Measurements from ENCODE around the gene MAMDC4. TPM values are rescaled to one million over a fixed set of nuclear protein-coding genes. Genes with fewer than 3 reads are reported as not detected.
A peak's percentile ranks its signal among the peaks of the same experiment; 100 is the strongest.

MAMDC4 gene
- total and polyA plus RNA-seq, 2 of the 13 experiments (the other 11 are each of a cell fraction or from before 2014, with no cell fraction given): 6.0 to 6.8 TPM

- peak overlapping the region; percentile 62 for H3K27ac ChIP-seq (ENCODE audit: extremely low read length, insufficient read depth, low read length)
- ATAC-seq: no peak
- TSS peak; percentile 80 for BruUV-seq (replicated peaks)
- H3K4me3 ChIP-seq (replicated peaks in 1 of 3; ENCODE audit: insufficient read depth in 1 of 3, low read depth in 2 of 3, low read length in 3 of 3): no peak overlapping the region
- FAIRE-seq: no peak
- peaks cover 41% of the 10 kb centered on the region for H3K4me1 ChIP-seq (ENCODE audit: insufficient read depth, low read length)
- intact Hi-C loops (cut with micrococcal nuclease; ENCODE audit: unreplicated experiment) (no loop called here), in situ Hi-C loops (cut with HindIII; ENCODE audit: extremely low pct_ligation_motif_present, low pct_unique_long_range_greater_than_20kb) (loop anchor here (10.0 kb wide), 1 partner anchor 194 kb away; the partner anchor contains the start of gene FUT7)
- no peaks in the 10 kb centered on the region for H4K20me1 ChIP-seq (ENCODE audit: insufficient read depth, low read length)
- no peaks in the 10 kb centered on the region for H3K27me3 ChIP-seq (ENCODE audit: control insufficient read depth in 1 of 2, insufficient read depth in 2 of 2, low read length in 2 of 2)
- no peaks in the 10 kb centered on the region for H3K9me3 ChIP-seq (ENCODE audit: low read length)
- WGBS (ENCODE audit: low lambda C conversion rate): 94% methylated on average over 18 of the region's 32 CpGs
- no peak overlapping the region for H3K9ac ChIP-seq (ENCODE audit: insufficient read depth, low read depth, low read length)
- DNase-seq (ENCODE audit: low spot score): no peak
- POLR2A ChIA-PET: interaction anchor here (1.5 kb wide), 1 partner anchor 46 kb away, joined by 3 read pairs; the partner anchor contains the start of gene TRAF2
- H3K79me2 ChIP-seq (ENCODE audit: insufficient read depth, low read length): no peaks in the 10 kb centered on the region
- H2AFZ ChIP-seq (ENCODE audit: low read length): no peak overlapping the region
- peaks cover 10% of the 10 kb centered on the region in 2 experiments; a peak in 3 of 5 replicates for H3K36me3 ChIP-seq (replicated peaks in 1 of 2; ENCODE audit: control insufficient read depth in 1 of 2, insufficient read depth in 2 of 2, low read length in 2 of 2)
- CTCF ChIA-PET (ENCODE audit: low intra/inter-chr PET ratio, low total read pairs): interaction anchor here (0.9 kb wide), 1 partner anchor 48 kb away, joined by 3 read pairs; no protein-coding TSS in a partner anchor
- H3K4me2 ChIP-seq (ENCODE audit: low read depth, low read length): no peak overlapping the region
- no peak for TF ChIP-seq GMEB2 (CRISPR knock-in tag; IDR thresholded peaks at IDR 0.05; ENCODE audit: low read depth)
- TF ChIP-seq HDAC2 (CRISPR knock-in tag; IDR thresholded peaks at IDR 0.05): no peak
- TF ChIP-seq ZC3H4 (CRISPR knock-in tag; IDR thresholded peaks at IDR 0.05; ENCODE audit: borderline replicate concordance): no peak
- TF ChIP-seq BCL6 (CRISPR knock-in tag; IDR thresholded peaks at IDR 0.05): no peak
- TF ChIP-seq ZBTB26 (CRISPR knock-in tag; IDR thresholded peaks at IDR 0.05; ENCODE audit: borderline replicate concordance): no peak
- TF ChIP-seq THAP7 (CRISPR knock-in tag; IDR thresholded peaks at IDR 0.05): 0 out of 2 replicates have a peak, but pooled peaks have one; percentile 13
- TF ChIP-seq POGZ (CRISPR knock-in tag; IDR thresholded peaks at IDR 0.05): no peak
- peak; percentile 30; the same call in 1 of the 2 replicates for TF ChIP-seq POLR2G (IDR thresholded peaks at IDR 0.05; ENCODE audit: low read depth, low read length)
- TF ChIP-seq ZFP36L1 (CRISPR knock-in tag; IDR thresholded peaks at IDR 0.05): no peak
- TF ChIP-seq, protein P1, sequence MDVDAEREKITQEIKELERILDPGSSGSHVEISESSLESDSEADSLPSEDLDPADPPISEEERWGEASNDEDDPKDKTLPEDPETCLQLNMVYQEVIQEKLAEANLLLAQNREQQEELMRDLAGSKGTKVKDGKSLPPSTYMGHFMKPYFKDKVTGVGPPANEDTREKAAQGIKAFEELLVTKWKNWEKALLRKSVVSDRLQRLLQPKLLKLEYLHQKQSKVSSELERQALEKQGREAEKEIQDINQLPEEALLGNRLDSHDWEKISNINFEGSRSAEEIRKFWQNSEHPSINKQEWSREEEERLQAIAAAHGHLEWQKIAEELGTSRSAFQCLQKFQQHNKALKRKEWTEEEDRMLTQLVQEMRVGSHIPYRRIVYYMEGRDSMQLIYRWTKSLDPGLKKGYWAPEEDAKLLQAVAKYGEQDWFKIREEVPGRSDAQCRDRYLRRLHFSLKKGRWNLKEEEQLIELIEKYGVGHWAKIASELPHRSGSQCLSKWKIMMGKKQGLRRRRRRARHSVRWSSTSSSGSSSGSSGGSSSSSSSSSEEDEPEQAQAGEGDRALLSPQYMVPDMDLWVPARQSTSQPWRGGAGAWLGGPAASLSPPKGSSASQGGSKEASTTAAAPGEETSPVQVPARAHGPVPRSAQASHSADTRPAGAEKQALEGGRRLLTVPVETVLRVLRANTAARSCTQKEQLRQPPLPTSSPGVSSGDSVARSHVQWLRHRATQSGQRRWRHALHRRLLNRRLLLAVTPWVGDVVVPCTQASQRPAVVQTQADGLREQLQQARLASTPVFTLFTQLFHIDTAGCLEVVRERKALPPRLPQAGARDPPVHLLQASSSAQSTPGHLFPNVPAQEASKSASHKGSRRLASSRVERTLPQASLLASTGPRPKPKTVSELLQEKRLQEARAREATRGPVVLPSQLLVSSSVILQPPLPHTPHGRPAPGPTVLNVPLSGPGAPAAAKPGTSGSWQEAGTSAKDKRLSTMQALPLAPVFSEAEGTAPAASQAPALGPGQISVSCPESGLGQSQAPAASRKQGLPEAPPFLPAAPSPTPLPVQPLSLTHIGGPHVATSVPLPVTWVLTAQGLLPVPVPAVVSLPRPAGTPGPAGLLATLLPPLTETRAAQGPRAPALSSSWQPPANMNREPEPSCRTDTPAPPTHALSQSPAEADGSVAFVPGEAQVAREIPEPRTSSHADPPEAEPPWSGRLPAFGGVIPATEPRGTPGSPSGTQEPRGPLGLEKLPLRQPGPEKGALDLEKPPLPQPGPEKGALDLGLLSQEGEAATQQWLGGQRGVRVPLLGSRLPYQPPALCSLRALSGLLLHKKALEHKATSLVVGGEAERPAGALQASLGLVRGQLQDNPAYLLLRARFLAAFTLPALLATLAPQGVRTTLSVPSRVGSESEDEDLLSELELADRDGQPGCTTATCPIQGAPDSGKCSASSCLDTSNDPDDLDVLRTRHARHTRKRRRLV (CRISPR knock-in tag; IDR thresholded peaks at IDR 0.05): no peak
- TF ChIP-seq TMF1 (CRISPR knock-in tag; IDR thresholded peaks at IDR 0.05; ENCODE audit: low read depth): no peak
- TF ChIP-seq CTCF (CRISPR knock-in tag; IDR thresholded peaks at IDR 0.05): no peak
Measured at GRCh38 chr9:136840140-136840876, 11.8 kb upstream of the MAMDC4 start.
